Left colon (tissue), 2 donors: ENCODE results near the gene OSMR. TPM values are rescaled to one million over a fixed set of nuclear protein-coding genes. Genes with fewer than 3 reads are reported as not detected.

Experiments used
- ATAC-seq: fragments of 200-7000 bp; cut with Tn5 transposase; one replicate; pipeline ENCODE4 v1.9.1; 2020; ENCODE audit warnings: mild to moderate bottlenecking, moderate library complexity
- DNase-seq, 2 donors: peaks; one replicate each; pipeline ENCODE4 v3.0.0-alpha.2; 2020
- intact Hi-C, 2 donors: fragments of 100-400 bp; cut with DNase I in 1 of 2; cut with micrococcal nuclease in 1 of 2; formaldehyde crosslinking; loops; one replicate each; pipeline versions ENCODE4 v1.11.2 to v1.14.0; 2022; cut with DNase I, micrococcal nuclease
- total RNA-seq, 2 donors: library from RNA; stranded (reverse); fragmentation: NEBNext Ultra II Directional; extraction: Animal tissue kit (Norgen Biotek cat#: 25700); gene quantifications; one replicate each; pipeline ENCODE4 v1.2.1, GENCODE V29; 2021
- donor health status: DM: no; HTN: no; CAD: no.
- donor health status: DM: yes; HTN: yes; CAD: no.

OSMR gene
- total RNA-seq, 2 donors from 2014 or later, result 4.6 to 6.9 TPM

GRCh38 chr5:38941912-38942311, 96.1 kb downstream of the OSMR start:
- DNase-seq, result no peak
- no peak for ATAC-seq
- intact Hi-C loops, result no loop called here

GRCh38 chr5:38944282-38944681, 98.5 kb downstream of the OSMR start:
- no peak for ATAC-seq
- DNase-seq, result no peak
- intact Hi-C loops, result no loop called here

GRCh38 chr5:38948501-38948900, 102.7 kb downstream of the OSMR start:
- intact Hi-C loops, result no loop called here
- ATAC-seq (no peak), DNase-seq (no peak)

GRCh38 chr5:38953426-38954012, 107.7 kb downstream of the OSMR start:
- ATAC-seq (no peak), DNase-seq (no peak)
- intact Hi-C loops, result no loop called here

- no peak for DNase-seq
- intact Hi-C loops, result no loop called here
- peak; percentile 50 for ATAC-seq
Measured at GRCh38 chr5:38961691-38962090, 115.9 kb downstream of the OSMR start.

- ATAC-seq (no peak), DNase-seq (no peak)
- intact Hi-C loops, result no loop called here
Measured at GRCh38 chr5:38968665-38969064, 122.9 kb downstream of the OSMR start.

- intact Hi-C loops, result no loop called here
- DNase-seq (no peak), ATAC-seq (no peak)
Measured at GRCh38 chr5:38978036-38978435, 132.2 kb downstream of the OSMR start.

GRCh38 chr5:38979535-38979934, 133.7 kb downstream of the OSMR start:
- DNase-seq, result no peak
- ATAC-seq, result no peak
- intact Hi-C loops, result no loop called here

Other genes starting within 250 kb of the OSMR start
- 10 to 100 TPM; 22.6 to 31.0 TPM for gene RICTOR, start 228.4 kb downstream of the OSMR start, total RNA-seq